NCI-H446 (cell line): ENCODE data around the gene CYP2S1.

Experiments used
- DNase-seq, 2 experiments: peaks; one replicate each; lab custom pipeline; 2025; lab: John Stamatoyannopoulos, UW

Gene CYP2S1

DNA sequence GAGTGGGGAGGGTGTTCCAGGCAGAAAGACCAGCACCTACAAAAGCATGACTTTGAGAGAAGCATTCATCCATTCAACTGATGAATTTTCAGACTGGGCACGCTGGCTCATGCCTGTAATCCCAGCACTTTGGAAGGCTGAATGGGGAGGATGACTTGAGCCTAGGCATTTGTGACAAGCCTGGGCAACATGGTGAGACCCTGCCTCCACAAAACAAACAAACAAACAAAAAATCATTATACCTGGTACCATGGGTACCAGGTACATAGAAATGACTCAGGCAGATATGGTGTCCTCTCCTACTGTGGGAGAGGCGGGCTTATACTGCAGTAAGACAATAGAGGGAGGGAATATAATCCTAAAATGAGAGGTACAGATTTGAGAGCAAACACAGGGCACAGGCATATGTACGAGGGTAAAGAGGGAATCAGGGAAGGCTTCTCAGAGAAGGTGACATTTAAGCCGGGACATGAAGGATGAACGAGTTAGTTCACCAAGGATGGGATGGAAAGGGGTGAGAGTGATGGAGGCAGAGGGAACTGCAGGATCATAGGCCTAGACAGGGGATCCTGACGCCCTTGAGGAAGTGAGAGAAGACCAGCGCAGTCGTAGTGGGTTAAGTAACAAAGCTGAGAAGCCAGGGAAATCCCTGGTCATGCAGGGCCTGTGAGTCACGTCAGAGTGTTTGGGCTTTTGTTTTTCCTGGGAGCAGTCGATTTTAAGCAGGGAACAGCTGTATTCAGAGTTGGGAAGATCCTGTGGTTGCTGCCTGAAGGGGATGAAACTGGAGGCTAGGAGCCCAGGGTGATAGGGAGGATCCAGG lies 2.9 kb downstream of the CYP2S1 start:
- DNase-seq, result no peak

- no peak for DNase-seq
These were observed 5.5 kb downstream of the CYP2S1 start for GRCh38 chr19:41198559-41198958.

- DNase-seq, result no peak
These were observed 10.4 kb downstream of the CYP2S1 start for GRCh38 chr19:41203371-41203770.

DNA sequence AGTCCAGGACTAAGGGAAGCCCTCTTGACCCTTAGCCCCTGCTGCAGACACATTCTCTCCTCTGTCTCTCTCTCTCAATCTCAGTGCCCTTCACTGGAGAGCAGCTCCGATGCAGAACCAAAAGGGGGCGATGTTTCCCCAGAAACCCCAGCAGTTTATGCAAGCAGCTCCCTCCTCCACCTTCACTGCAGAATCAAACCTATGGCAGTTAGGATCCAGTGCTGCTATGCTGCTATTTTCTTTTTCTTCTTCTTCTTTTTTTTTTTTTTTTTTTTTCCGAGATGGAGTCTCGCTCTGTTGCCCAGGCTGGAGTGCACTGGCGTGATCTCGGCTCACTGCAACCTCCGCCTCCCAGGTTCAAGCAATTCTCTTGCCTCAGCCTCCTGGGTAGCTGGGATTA lies 11.3 kb downstream of the CYP2S1 start:
- DNase-seq, result peak; percentile 35 to 72

- DNase-seq, result no peak
These were observed 13.0 kb downstream of the CYP2S1 start for GRCh38 chr19:41205995-41206394.

DNA sequence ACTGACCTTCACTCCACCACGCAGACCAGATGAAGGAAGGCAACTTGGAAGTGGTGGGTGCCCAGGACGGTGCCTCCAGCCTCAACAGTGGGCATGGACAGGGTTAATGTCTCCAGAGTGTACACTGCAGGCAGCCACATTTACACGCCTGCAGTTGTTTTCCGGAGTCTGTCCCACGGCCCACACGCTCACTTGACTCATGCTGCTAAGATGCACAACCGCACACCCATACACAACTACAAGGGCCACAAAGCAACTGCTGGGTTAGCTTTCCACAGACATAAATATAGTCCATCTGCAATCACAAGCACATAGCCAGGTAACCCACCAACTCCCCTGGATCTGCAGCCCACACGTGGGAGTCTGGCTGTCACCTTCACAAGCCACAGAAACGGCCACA lies 13.4 kb downstream of the CYP2S1 start:
- no peak for DNase-seq

DNA sequence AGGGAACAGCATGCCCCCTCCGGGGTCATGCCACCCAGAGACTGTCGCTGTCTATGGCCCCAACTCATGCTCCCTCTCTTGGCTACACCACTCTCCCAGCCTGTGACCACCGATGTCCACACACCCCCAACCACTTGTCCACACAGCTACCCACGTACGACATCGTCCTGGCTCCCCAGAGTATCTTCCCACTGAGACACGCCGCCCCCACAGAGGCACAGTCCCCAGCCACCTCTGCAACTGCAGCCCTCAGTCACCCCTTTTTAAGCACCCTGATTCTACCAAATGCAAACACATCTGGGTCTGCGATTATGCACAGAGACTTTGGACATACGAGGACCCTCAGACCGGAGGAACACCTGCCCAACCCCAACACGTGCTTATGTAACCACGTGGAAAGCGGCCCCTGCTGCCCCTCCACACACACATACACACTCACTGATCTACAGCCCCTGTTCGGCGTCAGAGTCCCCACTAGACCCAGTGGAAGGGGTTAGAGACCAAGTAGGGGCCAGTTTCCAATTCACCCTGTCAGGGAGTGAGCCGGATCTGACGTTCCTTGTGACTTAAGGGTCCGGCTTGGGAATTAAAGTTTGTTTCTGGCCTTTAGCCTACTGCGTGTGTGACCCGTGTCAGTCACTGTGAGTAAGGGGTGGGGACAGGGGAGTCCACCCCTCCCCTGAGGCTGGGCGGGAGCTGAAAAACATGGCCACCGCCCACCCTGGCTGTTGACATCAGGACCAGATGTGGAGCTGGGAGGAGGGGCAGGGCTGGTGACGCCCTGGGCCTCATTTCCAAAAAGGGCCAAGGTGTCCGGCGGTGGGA lies 14.1 kb downstream of the CYP2S1 start:
- no peak for DNase-seq

DNA sequence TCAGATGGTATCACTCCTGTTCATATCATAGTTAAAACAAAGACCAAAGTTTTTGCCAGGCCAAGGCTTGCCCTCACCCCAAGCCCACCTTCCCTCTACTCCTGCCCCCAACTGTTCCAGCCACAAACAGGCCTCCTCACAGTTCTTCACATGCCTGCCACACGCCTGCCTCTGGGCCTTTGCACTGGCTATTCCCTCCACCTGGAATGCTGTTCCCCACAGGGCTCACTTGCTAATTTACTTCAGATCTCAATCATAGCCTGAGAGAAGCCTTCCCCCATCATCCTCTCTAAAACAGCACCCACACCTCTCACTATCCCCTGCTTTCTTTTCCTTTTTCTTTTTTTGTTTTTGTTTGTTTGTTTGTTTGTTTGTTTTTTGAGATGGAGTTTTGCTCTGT lies 21.1 kb downstream of the CYP2S1 start:
- no peak for DNase-seq

GRCh38 chr19:41217741-41218140 lies 24.7 kb downstream of the CYP2S1 start:
- DNase-seq, result no peak

DNA sequence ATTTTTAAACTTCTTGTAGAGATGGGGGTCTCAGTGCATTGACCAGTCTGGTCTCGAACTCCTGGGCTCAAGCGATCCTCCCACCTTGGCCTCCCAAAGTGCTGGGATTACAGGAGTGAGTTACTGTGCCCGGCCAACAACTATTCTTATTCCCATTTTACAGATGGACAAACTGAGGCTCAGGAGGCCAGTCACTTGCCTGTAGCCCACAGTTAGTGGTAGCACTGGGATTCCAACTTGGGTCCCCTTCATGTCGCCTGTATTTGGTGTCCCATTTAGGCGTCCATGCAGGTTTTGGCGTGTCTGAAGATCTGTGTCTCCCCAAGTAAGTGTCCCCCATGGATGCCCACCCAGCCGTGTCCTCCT lies 25.2 kb downstream of the CYP2S1 start:
- DNase-seq, result no peak

DNA sequence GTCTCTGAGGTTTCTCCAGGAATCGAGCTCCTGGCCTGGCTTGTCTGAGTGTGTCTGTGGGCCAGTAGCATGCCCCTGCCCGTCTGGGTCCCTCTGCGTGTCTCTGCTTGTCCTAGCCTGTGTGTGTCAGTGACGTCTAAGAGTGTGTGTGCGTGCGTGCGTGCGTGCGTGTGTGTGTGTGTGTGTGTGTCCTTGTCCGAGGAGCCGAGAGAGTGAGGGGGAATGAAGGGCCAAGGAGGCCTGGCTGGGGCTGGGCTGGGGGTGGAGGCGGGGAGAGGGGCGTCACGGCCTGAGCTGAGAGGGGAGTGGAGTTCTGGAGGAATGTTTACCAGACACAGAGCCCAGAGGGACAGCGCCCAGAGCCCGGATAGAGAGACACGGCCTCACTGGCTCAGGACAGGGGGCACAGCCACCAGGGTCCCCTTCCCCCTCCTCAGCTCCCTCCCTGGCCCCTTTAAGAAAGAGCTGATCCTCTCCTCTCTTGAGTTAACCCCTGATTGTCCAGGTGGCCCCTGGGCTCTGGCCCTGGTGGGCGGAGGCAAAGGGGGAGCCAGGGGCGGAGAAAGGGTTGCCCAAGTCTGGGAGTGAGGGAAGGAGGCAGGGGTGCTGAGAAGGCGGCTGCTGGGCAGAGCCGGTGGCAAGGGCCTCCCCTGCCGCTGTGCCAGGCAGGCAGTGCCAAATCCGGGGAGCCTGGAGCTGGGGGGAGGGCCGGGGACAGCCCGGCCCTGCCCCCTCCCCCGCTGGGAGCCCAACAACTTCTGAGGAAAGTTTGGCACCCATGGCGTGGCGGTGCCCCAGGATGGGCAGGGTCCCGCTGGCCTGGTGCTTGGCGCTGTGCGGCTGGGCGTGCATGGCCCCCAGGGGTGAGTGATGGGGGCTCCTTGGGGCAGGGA lies 25.8 kb downstream of the CYP2S1 start, which contains the start of gene AXL:
TSS of gene AXL (plus strand) at position 609 of the 893 bp plus-strand sequence. CDS start at position 779, 170 bp downstream.
- DNase-seq, result no peak

DNA sequence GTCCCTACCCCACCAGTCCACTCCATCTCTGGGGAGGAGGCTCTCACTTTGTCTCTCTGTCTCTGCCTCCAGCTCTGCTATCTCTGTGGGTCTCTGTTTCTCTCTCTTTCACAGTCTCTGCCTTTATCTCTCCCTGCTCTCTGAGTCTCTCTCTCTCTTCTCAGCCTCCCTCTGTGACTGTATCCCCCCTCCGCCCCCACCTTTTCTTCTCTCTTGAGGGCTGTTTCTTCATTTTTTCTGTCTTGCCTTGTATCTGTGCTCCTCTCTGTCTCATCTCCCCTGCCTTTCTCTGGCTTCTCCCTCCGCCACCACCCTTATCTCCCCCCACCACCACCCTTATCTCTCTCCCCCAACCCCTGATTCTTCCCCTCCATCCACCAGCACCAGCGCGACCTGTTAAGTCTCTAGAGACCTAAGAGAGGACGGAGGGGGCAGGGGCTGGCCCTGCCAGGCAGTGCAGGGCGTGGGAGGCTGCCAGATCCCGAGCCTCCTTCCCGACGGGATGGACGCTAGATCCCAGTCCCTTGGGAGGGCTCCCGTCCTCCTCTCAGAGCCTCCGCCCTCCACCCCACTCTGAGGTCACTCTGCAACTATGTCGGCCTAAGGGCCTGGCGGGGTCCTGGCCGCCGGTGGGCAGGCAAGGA lies 27.0 kb downstream of the CYP2S1 start:
- no peak for DNase-seq

DNA sequence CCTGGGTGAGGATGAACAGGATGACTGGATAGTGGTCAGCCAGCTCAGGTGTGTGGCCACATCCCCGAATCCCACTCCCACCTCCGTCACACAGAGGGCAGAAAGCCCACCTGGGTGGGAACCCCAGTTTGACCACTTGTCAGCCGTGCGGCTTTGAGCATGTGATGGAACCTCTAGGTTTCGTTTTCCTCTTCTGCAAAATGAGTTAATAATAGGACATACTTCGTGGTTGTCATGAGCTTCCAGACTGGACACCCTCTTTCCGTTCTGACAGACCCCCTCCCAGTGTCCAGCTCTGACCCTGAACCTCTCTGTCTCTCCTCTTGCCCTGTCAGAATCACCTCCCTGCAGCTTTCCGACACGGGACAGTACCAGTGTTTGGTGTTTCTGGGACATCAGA lies 27.8 kb downstream of the CYP2S1 start:
- DNase-seq, result no peak

- DNase-seq, result no peak
These were observed 28.6 kb downstream of the CYP2S1 start for GRCh38 chr19:41221514-41222205.

DNA sequence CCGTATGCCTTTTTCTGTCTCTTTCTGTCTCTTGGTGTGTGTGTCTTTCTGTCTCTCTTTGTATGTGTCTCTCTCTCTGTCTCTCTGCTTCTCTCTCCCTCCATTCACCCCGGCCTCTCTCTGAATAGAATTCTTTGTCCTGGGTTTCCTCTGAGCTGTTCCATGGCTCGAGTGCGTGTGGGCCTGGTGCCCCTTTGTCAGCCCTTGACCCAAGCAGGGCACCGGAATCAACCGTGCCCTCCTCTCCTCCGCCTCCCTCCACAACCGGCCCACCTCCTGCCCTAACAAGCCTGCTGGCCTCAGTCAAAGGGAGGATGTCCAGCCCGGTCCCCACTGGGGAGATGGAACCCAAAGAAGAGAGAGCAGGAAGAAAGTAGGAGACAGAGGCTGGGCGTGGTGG lies 29.2 kb downstream of the CYP2S1 start:
- no peak for DNase-seq

- DNase-seq, result no peak
These were observed 30.6 kb downstream of the CYP2S1 start for GRCh38 chr19:41223431-41224234.

DNA sequence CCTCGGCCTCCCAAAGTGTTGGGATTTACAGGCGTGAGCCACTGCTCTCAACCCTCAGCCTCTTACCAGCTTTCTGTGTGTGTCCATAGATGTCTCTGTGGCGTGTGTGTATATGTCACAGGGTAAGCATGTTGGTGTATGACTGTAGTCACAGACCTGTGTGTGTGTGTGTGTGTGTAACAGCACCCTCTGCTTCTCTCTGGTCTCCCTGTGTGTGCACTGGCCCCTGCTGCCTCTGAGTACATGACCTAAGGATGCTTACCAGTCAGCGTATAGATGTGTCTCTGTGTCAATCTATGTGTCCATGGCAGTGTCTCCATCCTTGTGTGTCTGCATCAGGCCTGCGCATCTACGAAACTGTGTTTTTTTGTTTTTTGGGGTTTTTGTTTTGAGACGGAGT lies 31.6 kb downstream of the CYP2S1 start:
- DNase-seq, result no peak

DNA sequence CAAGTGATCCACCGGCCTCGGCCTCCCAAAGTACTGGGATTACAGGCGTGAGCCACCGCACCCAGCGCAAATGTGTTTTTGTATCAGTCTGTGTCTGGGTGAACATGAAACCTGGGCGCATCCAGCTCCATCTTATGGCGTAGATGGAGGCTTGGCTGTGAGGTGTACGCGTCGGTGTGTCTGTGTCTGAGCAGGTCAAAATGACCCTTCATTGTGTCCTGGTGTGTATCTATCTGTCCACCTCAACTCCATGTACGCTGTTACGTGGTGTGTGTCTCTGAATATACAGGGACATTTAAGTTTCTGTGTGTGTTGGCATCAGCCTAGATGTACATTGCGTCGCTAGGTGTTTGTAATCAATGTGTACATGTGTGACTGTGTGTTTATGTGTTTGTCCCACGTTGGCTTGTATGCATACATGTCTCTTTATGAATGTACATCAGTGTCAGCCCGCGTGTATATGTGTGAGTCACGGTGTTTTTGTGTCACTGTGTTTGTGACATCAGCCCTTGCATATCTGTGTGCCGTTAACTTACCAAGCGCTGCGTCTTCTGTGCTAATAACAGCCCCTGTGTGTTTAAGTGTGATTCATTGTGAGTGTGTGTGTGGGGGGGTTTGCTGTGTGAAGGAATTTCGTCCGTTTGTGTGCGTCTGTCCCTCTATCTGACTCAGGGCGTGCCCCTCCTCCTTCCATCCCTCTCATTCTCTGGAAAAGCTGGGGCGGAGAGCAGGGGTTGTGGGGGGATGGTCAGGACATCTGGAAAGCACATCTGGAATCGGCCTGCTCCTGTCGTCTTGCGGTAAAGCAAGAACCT lies 32.4 kb downstream of the CYP2S1 start:
- DNase-seq, result no peak
